Liver (tissue), 3 donors: Measurements from ENCODE around the gene ORMDL2.

Experiments
- ATF3 ChIP-seq: IDR thresholded peaks from 2 replicates; pipeline ENCODE4 v1.6.1; 2016; ENCODE audit warnings: antibody characterized with exemption
- CTCF ChIP-seq: fragments of 150-350 bp; IDR thresholded peaks from 2 replicates; pipeline ENCODE4 v1.5.1; 2017; ENCODE audit warnings: improper control_type of control experiment, low read depth, low read length; ENCODE audit not compliant: missing input control
- TF ChIP-seq, protein P1 (sequence below): IDR thresholded peaks from 2 replicates; pipeline ENCODE4 v1.6.1; 2016; ENCODE audit warnings: antibody characterized with exemption, mild to moderate bottlenecking
- donor health status: healthy.
- donor health status: healthy.

DNA sequence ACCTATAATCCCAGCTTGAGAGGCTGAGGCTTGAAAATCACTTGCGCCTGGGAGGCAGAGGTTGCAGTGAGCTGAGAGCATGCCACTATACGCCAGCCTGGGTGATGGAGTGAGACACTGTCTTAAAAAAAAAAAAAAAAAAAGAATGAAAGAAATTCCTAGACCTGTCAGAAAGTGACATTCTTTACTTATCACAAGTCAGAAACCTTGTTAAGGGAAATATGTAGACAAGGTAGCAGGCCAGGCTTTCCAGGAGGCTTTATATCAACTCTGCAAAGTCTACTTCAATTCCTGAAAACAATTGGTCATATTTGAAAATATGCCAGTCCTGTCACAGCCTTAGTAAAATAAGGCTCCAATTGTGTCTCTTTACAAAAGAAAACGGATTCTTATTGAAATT, 44.0 kb downstream of the ORMDL2 start:
- TF ChIP-seq ATF3 (no peak), CTCF (no peak)
- TF ChIP-seq, protein P1, sequence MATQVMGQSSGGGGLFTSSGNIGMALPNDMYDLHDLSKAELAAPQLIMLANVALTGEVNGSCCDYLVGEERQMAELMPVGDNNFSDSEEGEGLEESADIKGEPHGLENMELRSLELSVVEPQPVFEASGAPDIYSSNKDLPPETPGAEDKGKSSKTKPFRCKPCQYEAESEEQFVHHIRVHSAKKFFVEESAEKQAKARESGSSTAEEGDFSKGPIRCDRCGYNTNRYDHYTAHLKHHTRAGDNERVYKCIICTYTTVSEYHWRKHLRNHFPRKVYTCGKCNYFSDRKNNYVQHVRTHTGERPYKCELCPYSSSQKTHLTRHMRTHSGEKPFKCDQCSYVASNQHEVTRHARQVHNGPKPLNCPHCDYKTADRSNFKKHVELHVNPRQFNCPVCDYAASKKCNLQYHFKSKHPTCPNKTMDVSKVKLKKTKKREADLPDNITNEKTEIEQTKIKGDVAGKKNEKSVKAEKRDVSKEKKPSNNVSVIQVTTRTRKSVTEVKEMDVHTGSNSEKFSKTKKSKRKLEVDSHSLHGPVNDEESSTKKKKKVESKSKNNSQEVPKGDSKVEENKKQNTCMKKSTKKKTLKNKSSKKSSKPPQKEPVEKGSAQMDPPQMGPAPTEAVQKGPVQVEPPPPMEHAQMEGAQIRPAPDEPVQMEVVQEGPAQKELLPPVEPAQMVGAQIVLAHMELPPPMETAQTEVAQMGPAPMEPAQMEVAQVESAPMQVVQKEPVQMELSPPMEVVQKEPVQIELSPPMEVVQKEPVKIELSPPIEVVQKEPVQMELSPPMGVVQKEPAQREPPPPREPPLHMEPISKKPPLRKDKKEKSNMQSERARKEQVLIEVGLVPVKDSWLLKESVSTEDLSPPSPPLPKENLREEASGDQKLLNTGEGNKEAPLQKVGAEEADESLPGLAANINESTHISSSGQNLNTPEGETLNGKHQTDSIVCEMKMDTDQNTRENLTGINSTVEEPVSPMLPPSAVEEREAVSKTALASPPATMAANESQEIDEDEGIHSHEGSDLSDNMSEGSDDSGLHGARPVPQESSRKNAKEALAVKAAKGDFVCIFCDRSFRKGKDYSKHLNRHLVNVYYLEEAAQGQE = no peak
